ENCODE measurements around the gene RUNX1. TPM values are rescaled to one million over a fixed set of nuclear protein-coding genes. Genes with fewer than 3 reads are reported as not detected.

The RUNX1 gene
- total RNA-seq, 1 experiment from 2014 or later, result 55.2 TPM

DNA sequence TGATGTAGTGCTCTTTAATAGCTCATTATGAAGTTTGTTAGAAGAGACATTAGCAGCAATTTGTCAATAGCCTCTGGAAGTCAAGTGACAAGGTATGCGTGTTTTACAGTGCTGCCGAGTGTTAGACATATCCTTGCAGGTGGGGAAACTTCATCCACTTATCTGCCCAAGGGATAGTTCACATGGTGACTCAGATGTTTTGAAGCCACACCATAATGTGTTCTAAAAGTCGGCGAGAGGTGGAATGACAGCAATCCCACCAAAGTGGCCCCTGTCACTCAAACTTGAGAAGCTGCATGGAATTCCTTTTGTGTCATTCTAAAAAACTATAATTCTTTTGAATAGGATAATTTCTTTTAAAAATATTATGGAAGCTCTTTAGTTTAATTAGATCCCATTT, 98.1 kb downstream of the RUNX1 start:
- Histone ChIP-seq H3K4me3 (ENCODE audit: low read length) (no peak overlapping the region), H2AFZ (ENCODE audit: low read length) (no peak overlapping the region), H3F3A (ENCODE audit: low read length, unreplicated experiment) (no peaks in the 10 kb centered on the region), H3K27me3 (ENCODE audit: low read length) (no peaks in the 10 kb centered on the region), H4K20me1 (ENCODE audit: low read length) (no peaks in the 10 kb centered on the region; the same call in 1 of the 2 replicates), H3K4me1 (ENCODE audit: insufficient read depth, low read length) (no peaks in the 10 kb centered on the region), H3K9me2 (replicated peaks; ENCODE audit: low read length) (no peaks in the 10 kb centered on the region), H3K9me3 (ENCODE audit: low read length) (no peaks in the 10 kb centered on the region), H3K79me2 (ENCODE audit: low read length) (peaks cover 17% of the 10 kb centered on the region), H3K36me3 (ENCODE audit: low read depth, low read length) (no peaks in the 10 kb centered on the region), H3K4me2 (ENCODE audit: low read length) (no peak overlapping the region), H3K27ac (ENCODE audit: low read length) (no peak overlapping the region), H3K9ac (ENCODE audit: low read length) (no peak overlapping the region)
- no peak for TF ChIP-seq CTCF (conservative IDR thresholded peaks at IDR 0.05; ENCODE audit: low read depth, low read length)
- TF ChIP-seq EZH2phosphoT487 (IDR thresholded peaks at IDR 0.05; ENCODE audit: borderline replicate concordance, low read length), result no peak
- TF ChIP-seq EZH2 (IDR thresholded peaks at IDR 0.05; ENCODE audit: low read length, unreplicated experiment), result no peak
- POLR2A ChIA-PET (ENCODE audit: unreplicated experiment), result no interaction called here
- CTCF ChIA-PET, result interaction anchor here (0.7 kb wide), 1 partner anchor 186 kb away, joined by 3 read pairs; no protein-coding TSS in a partner anchor
- intact Hi-C loops (cut with micrococcal nuclease), result no loop called here
- BruUV-seq (replicated peaks), result no TSS peak
- ATAC-seq, result no peak
- no peak for DNase-seq

- TF ChIP-seq EZH2 (IDR thresholded peaks at IDR 0.05; ENCODE audit: low read length, unreplicated experiment) (no peak), EZH2phosphoT487 (IDR thresholded peaks at IDR 0.05; ENCODE audit: borderline replicate concordance, low read length) (no peak), CTCF (conservative IDR thresholded peaks at IDR 0.05; ENCODE audit: low read depth, low read length) (no peak)
- Histone ChIP-seq H3F3A (ENCODE audit: low read length, unreplicated experiment) (no peaks in the 10 kb centered on the region), H3K79me2 (ENCODE audit: low read length) (peaks cover 10% of the 10 kb centered on the region), H3K9me2 (replicated peaks; ENCODE audit: low read length) (no peaks in the 10 kb centered on the region), H3K4me3 (ENCODE audit: low read length) (no peak overlapping the region), H3K4me2 (ENCODE audit: low read length) (no peak overlapping the region), H3K4me1 (ENCODE audit: insufficient read depth, low read length) (no peaks in the 10 kb centered on the region), H3K27me3 (ENCODE audit: low read length) (no peaks in the 10 kb centered on the region), H3K9ac (ENCODE audit: low read length) (no peak overlapping the region), H2AFZ (ENCODE audit: low read length) (no peak overlapping the region), H3K27ac (ENCODE audit: low read length) (no peak overlapping the region), H4K20me1 (ENCODE audit: low read length) (no peaks in the 10 kb centered on the region; the same call in 1 of the 2 replicates), H3K36me3 (ENCODE audit: low read depth, low read length) (no peaks in the 10 kb centered on the region), H3K9me3 (ENCODE audit: low read length) (no peaks in the 10 kb centered on the region)
- ChIA-PET CTCF (no interaction called here), POLR2A (ENCODE audit: unreplicated experiment) (no interaction called here)
- intact Hi-C loops (cut with micrococcal nuclease), result no loop called here
- ATAC-seq (no peak), DNase-seq (no peak)
- BruUV-seq (replicated peaks), result no TSS peak
These were observed 99.6 kb downstream of the RUNX1 start for GRCh38 chr21:34949499-34949898.

DNA sequence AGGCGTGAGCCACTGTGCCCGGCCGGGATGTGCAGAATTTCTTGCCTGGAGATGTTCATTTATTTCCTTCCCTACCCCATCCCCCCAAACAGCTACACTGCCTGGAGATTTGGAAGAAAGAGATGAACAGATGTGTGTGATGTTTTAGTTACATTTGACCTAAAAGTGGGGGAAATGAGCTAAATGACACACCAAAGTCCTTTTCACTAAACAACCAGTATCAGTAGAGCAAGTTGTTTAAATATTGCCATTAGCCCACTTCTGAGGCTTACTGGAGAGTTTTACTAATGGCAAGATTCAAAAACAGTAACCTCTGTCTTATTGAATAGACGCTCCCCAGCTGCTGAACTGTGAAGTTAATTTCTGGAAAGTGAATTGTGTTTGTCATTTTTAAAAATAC, 100.1 kb downstream of the RUNX1 start:
- H3K27me3 ChIP-seq (ENCODE audit: low read length), result no peaks in the 10 kb centered on the region
- H3K4me2 ChIP-seq (ENCODE audit: low read length), result no peak overlapping the region
- ChIA-PET POLR2A (ENCODE audit: unreplicated experiment) (no interaction called here), CTCF (no interaction called here)
- no peaks in the 10 kb centered on the region for H3K9me2 ChIP-seq (replicated peaks; ENCODE audit: low read length)
- no peak for TF ChIP-seq EZH2 (IDR thresholded peaks at IDR 0.05; ENCODE audit: low read length, unreplicated experiment)
- TF ChIP-seq EZH2phosphoT487 (IDR thresholded peaks at IDR 0.05; ENCODE audit: borderline replicate concordance, low read length), result no peak
- TF ChIP-seq CTCF (conservative IDR thresholded peaks at IDR 0.05; ENCODE audit: low read depth, low read length), result no peak
- H3K4me1 ChIP-seq (ENCODE audit: insufficient read depth, low read length), result no peaks in the 10 kb centered on the region
- H3K9me3 ChIP-seq (ENCODE audit: low read length), result no peaks in the 10 kb centered on the region
- intact Hi-C loops (cut with micrococcal nuclease), result no loop called here
- ATAC-seq, result no peak
- no peak overlapping the region for H3K9ac ChIP-seq (ENCODE audit: low read length)
- no peak overlapping the region for H2AFZ ChIP-seq (ENCODE audit: low read length)
- no peaks in the 10 kb centered on the region for H3K36me3 ChIP-seq (ENCODE audit: low read depth, low read length)
- H3F3A ChIP-seq (ENCODE audit: low read length, unreplicated experiment), result no peaks in the 10 kb centered on the region
- BruUV-seq (replicated peaks), result no TSS peak
- no peak overlapping the region for H3K27ac ChIP-seq (ENCODE audit: low read length)
- peaks cover 10% of the 10 kb centered on the region for H3K79me2 ChIP-seq (ENCODE audit: low read length)
- DNase-seq, result no peak
- H3K4me3 ChIP-seq (ENCODE audit: low read length), result no peak overlapping the region
- H4K20me1 ChIP-seq (ENCODE audit: low read length), result no peaks in the 10 kb centered on the region; the same call in 1 of the 2 replicates
